GM19035 (cell line): ENCODE data around the gene CCT3.

Experiments used
- ATAC-seq: cut with Tn5 transposase; IDR thresholded peaks from one replicate; pipeline ENCODE4 v1.9.1; 2021; ENCODE audit not compliant: unreplicated experiment

Gene CCT3

GRCh38 chr1:156282479-156283222, 55.4 kb downstream of the CCT3 start, which contains the start of gene SMG5:
Gene SMG5 (minus strand): TSS chr1:156282825. CDS start chr1:156282680, 145 bp downstream.
- ATAC-seq, result peak; percentile 73

- ATAC-seq, result no peak
Measured at GRCh38 chr1:156281693-156282478, 56.2 kb downstream of the CCT3 start.

- ATAC-seq, result no peak
Measured at GRCh38 chr1:156281281-156281680, 56.8 kb downstream of the CCT3 start.

- no peak for ATAC-seq
Measured at GRCh38 chr1:156279837-156280236, 58.3 kb downstream of the CCT3 start.

- ATAC-seq, result no peak
Measured at GRCh38 chr1:156276966-156277381, 61.1 kb downstream of the CCT3 start.

- ATAC-seq, result no peak
Measured at GRCh38 chr1:156276532-156276931, 61.6 kb downstream of the CCT3 start.

- no peak for ATAC-seq
Measured at GRCh38 chr1:156270314-156270713, 67.8 kb downstream of the CCT3 start.

- no peak for ATAC-seq
Measured at GRCh38 chr1:156268336-156268735, 69.8 kb downstream of the CCT3 start.

GRCh38 chr1:156266051-156266450, 72.0 kb downstream of the CCT3 start:
- ATAC-seq, result no peak

- ATAC-seq, result no peak
Measured at GRCh38 chr1:156263288-156263655, 74.8 kb downstream of the CCT3 start.

GRCh38 chr1:156262461-156263287, 75.4 kb downstream of the CCT3 start:
- ATAC-seq, result no peak

- ATAC-seq, result no peak
Measured at GRCh38 chr1:156260896-156261295, 77.2 kb downstream of the CCT3 start.

GRCh38 chr1:156259805-156260204, 78.3 kb downstream of the CCT3 start:
- ATAC-seq, result no peak
